ENCODE results near the gene BOC.

Gene BOC

DNA sequence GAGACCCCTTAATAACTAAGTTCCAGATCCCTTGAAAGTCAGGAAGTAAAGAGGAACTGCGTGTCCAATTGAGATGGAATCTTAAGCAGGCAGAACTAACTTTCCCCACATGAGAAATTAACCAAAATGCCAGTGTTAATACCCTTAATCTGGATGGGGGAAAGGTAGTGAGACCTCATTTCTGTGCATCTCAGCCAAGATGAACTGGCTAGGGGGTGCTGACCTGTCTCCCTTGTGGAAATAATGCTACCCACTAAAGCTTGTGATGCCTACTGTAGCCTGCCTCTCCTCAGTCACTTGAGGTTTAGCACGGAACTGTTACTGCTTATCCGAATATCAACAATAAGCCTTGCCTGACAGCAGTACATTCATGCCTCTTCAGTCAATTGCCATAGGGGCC is 15.1 kb downstream of the BOC start:
- no peak overlapping the region for H2AFZ ChIP-seq
- no peak overlapping the region for H3K4me2 ChIP-seq (ENCODE audit: low read length)

GRCh38 chr3:113227146-113227545 is 15.8 kb downstream of the BOC start:
- Histone ChIP-seq H3K4me3 (ENCODE audit: low read depth, low read length) (no peak overlapping the region), H3K4me2 (ENCODE audit: low read length) (no peak overlapping the region), H3K9me3 (ENCODE audit: control insufficient read depth, low read length) (no peaks in the 10 kb centered on the region), H3K36me3 (ENCODE audit: control insufficient read depth, insufficient read depth, low read length) (no peaks in the 10 kb centered on the region), H2AFZ (no peak overlapping the region), H3K27me3 (ENCODE audit: control insufficient read depth, insufficient read depth, low read length) (no peaks in the 10 kb centered on the region), H3K4me1 (no peaks in the 10 kb centered on the region), H3K9ac (no peak overlapping the region), H3K79me2 (no peaks in the 10 kb centered on the region), H3K27ac (no peak overlapping the region)
- TF ChIP-seq CTCF (IDR thresholded peaks at IDR 0.05): no peak

More for the DNA sequence above, 15.1 kb downstream of the BOC start:
- Histone ChIP-seq H3K9ac (no peak overlapping the region), H3K9me3 (ENCODE audit: control insufficient read depth, low read length) (no peaks in the 10 kb centered on the region), H3K27me3 (ENCODE audit: control insufficient read depth, insufficient read depth, low read length) (no peaks in the 10 kb centered on the region), H3K4me1 (no peaks in the 10 kb centered on the region), H3K27ac (no peak overlapping the region), H3K79me2 (no peaks in the 10 kb centered on the region), H3K36me3 (ENCODE audit: control insufficient read depth, insufficient read depth, low read length) (no peaks in the 10 kb centered on the region), H3K4me3 (ENCODE audit: low read depth, low read length) (no peak overlapping the region)
- TF ChIP-seq CTCF (IDR thresholded peaks at IDR 0.05): no peak

- Histone ChIP-seq H3K36me3 (ENCODE audit: control insufficient read depth, insufficient read depth, low read length) (no peaks in the 10 kb centered on the region), H3K27me3 (ENCODE audit: control insufficient read depth, insufficient read depth, low read length) (no peaks in the 10 kb centered on the region), H2AFZ (no peak overlapping the region), H3K9me3 (ENCODE audit: control insufficient read depth, low read length) (no peaks in the 10 kb centered on the region), H3K9ac (no peak overlapping the region), H3K4me3 (ENCODE audit: low read depth, low read length) (no peak overlapping the region), H3K79me2 (no peaks in the 10 kb centered on the region), H3K4me1 (no peaks in the 10 kb centered on the region), H3K27ac (no peak overlapping the region), H3K4me2 (ENCODE audit: low read length) (no peak overlapping the region)
- TF ChIP-seq CTCF (IDR thresholded peaks at IDR 0.05): no peak
Observed at GRCh38 chr3:113228498-113229286, 17.3 kb downstream of the BOC start.

DNA sequence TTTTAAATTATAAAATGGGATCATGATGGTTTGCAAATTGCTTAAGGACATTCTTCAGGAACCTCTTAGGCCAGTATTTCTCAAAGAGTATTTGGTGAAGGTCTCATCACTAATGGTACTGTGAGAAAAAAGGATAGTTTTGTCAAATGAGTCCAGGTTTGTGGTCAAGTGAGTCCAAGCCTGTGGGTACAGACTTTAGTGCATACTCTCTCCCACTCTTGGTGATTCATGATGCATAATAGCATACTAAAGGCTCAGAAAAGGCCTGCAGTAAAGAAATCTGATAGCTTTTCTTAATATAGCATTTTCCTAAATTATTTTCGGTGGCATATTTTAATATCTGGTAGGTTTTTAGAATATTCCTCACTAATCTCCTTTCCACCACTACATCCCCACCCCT is 20.0 kb downstream of the BOC start:
- no peaks in the 10 kb centered on the region for H3K4me1 ChIP-seq
- H3K4me2 ChIP-seq (ENCODE audit: low read length): no peak overlapping the region
- no peak for TF ChIP-seq CTCF (IDR thresholded peaks at IDR 0.05)
- no peak overlapping the region for H3K9ac ChIP-seq
- H3K9me3 ChIP-seq (ENCODE audit: control insufficient read depth, low read length): no peaks in the 10 kb centered on the region
- no peak overlapping the region for H3K4me3 ChIP-seq (ENCODE audit: low read depth, low read length)
- H2AFZ ChIP-seq: no peak overlapping the region
- no peaks in the 10 kb centered on the region for H3K79me2 ChIP-seq
- H3K27me3 ChIP-seq (ENCODE audit: control insufficient read depth, insufficient read depth, low read length): no peaks in the 10 kb centered on the region
- H3K27ac ChIP-seq: no peak overlapping the region
- no peaks in the 10 kb centered on the region for H3K36me3 ChIP-seq (ENCODE audit: control insufficient read depth, insufficient read depth, low read length)

DNA sequence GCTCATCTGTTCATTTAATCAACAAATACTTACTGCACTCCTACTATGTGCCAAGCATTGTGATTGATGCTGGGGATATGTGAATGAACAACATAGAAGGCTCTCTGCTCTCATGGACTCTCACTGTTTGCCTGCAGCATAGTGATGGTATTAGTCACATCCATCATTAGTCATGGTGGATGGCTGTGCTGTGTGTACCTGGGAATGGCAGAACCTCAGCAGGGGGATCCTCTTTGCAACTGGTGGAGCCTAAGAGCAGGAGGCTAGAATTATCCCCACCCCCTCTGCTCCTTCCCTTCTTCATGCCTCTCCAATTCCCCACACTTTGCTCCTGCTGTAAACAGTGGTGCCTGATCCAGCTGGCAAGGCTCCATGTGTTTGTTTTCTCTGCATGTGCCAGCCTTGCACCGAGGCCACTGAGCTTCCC is 20.5 kb downstream of the BOC start:
- Histone ChIP-seq H2AFZ (no peak overlapping the region), H3K79me2 (no peaks in the 10 kb centered on the region), H3K4me3 (ENCODE audit: low read depth, low read length) (no peak overlapping the region), H3K27ac (no peak overlapping the region), H3K27me3 (ENCODE audit: control insufficient read depth, insufficient read depth, low read length) (no peaks in the 10 kb centered on the region), H3K9me3 (ENCODE audit: control insufficient read depth, low read length) (no peaks in the 10 kb centered on the region), H3K36me3 (ENCODE audit: control insufficient read depth, insufficient read depth, low read length) (no peaks in the 10 kb centered on the region), H3K4me1 (no peaks in the 10 kb centered on the region), H3K4me2 (ENCODE audit: low read length) (no peak overlapping the region), H3K9ac (no peak overlapping the region)
- no peak for TF ChIP-seq CTCF (IDR thresholded peaks at IDR 0.05)
